RKO (cell line): ENCODE measurements around the gene RNASE11.
"Not testable (repeated sequence)": the region's sequence is repeated elsewhere in the genome, so short reads cannot be mapped to it uniquely, and the experiment has no call there.

Experiments
- DNase-seq: peaks from one replicate; pipeline ENCODE4 v3.0.0-alpha.2; 2016; ENCODE audit warnings: low spot score

Gene RNASE11

DNA sequence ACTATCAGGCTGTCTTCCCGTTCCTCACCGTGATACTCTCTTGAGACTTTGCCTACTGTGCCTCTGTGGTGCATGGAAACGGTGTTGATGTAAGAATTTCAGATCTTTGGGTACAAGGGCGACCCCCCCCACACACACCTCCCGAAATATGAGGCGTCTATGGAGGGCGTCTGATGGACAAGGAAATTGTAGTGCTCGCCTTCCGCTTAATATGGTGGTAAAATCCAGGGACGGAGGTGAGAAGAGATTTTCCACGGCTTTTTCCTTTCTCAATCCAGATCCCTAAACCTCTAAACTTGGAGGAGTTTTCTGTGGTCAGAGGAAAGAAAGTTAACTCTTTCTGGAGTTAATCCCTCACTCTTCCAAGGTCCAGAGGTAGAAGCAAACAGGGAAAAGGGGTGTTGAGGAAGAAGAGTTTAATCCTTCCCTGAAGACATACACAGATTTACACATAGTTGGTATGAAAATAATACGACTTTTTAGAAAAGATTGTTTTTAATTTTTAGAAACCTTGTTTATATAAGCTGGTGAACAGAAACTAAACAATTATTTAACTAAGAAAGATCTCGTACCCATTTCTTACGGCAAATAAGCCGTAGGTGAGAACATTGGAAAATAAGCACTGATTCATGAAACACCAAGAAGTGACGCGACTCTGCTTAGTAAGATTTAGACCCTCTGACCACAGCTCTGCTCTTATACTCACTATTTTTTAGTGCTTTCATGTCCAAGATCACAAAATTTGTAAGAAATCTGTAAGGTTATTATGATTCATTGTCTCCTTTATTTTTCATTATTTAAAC is 26.4 kb upstream of the RNASE11 start:
- peak; percentile 89 for DNase-seq

DNA sequence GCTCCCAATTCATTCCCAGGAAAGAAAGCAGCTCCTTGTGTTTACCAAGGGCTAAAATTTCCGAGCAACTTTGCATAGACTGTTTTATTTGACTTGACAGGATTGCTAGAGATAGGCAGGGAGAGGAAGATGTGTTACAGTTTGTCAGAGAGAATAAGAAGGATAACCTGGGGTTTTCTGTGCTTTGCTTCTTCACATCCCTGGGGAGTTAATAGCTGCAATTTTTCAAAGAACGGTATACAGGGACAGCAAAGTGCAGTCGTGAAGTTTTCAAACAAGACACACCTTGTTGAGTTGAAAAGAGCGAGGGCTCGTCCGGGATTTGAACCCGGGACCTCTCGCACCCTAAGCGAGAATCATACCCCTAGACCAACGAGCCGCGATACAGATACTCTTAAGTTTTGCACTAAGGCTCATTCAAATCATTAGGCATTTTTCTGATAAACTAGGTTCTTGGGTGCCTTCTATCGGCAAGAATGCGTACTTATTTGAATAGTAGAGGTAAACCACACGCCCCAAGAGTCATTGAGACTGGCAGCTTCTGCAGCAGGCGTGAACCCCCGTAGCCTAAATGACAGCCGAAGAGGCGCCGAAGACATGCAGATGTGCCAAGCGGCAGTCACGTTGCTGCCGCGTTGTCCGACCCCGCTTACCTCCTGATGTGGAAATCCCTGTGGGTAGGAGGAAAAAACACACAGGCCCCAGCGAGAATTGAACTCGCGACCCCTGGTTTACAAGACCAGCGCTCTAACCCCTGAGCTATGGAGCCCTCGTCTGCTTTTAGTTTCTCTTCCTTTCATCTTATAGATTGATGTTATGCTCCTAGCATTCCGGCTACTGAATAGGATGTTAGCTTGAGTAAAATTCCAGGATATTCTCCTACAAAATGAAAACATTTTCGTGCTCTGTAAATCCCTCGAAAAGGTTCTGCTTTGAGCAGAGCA is 25.6 kb upstream of the RNASE11 start:
- peak; percentile 98 for DNase-seq

DNA sequence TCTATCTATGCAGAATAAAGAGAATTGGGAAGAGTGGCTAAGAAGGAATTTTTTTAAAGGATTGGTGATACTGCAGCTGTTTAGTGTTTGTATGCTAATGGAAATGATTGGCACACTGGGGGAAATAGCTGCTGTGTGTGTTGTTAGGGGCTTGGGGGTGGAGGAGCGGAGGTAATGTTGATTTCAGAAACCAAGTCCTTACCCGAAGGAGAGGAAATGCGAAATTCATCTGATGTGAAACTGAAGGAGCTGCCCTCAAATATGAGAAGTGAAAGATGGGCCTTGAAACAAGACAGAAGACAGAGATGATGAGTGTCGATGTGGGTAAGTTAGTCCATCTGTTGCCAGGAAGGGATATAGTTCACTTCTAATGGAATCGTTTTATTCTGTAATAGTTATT is 24.6 kb upstream of the RNASE11 start:
- no peak for DNase-seq

DNA sequence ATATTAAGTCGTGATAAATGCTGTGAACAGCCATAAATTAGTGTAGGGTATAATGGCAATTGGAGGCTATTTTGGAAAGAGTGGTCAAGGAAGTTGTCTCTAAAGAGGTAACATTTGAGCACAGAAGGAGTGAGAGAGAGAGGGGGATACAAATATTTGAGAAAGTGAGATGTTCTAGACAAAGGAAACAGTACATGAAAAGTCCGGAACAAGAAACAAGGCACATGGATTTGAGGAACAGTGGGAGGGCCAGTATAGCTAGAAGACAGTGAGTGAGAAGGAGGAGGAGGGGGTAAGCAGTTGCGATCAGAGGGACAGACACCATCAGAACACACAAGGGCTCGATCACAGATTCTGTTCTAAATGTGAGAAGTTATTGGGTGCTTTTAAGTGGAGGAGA is 23.5 kb upstream of the RNASE11 start:
- no peak for DNase-seq

DNA sequence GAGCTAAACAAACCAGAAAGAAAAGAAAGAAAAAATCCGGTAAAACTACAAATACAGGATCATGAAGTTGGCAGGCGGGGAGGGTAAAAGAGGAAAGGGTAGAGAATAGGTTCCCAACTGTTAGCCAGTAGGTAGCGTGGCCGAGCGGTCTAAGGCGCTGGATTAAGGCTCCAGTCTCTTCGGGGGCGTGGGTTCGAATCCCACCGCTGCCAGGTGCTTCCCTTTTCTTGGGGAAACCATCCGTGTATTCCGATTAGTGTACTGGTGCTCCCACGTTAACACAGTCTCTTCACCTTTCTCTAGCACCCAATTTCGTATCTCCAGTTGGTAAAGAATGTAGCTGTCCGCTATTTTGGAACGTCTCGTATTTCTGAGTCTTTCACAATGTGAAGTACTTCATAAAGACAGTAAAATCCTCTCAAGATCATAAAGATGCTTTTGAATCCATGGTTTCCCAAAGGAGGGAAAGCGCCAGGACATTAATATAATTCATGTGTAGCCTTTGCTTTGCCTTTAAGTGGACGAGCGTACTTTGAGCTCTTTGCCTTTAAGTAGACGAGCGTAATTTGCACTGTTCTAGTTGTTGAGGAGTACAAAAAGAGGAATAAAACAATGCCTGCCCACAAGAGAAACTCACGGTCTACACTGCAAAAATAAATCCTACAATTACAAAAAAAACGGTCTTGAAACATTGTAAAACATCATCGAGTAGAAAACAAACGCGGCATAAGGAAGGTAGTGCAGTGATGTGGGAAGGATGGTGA is 22.4 kb upstream of the RNASE11 start:
- peak; percentile 81 for DNase-seq

DNA sequence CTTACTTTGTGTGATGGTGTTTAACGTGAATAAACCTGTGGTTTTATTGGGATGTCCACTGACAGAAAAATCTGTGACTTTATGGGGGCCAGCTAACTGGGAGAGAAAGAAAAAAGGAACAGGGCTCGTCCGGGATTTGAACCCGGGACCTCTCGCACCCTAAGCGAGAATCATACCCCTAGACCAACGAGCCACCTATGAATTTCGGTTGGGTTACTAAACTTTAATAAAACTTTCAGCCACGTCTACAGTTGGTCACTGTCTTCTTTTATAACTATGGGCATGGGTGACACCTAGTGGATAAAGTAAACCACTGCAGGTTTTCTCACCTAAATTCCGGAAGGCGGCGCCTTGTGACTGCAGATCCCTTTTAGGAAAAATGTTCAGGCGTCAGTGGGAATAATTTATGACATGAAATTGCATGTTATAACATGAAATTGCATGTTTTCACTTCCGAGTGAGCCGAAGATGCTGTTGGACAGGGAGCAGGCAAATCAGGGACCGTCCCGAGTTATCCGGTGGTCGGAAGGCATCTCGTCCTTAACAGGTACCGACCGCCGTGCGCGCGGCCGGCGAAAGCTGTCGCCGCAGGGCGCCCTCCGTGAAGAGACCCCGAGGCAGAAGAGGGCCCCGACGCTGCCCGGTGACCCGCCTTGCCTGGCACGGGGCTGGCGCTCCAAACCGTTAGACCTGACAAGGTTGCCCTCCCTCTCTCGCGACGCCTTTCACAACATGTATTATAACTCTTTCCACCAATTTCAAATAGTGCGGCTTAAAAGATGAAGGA is 21.6 kb upstream of the RNASE11 start:
- peak; percentile 95 for DNase-seq

DNA sequence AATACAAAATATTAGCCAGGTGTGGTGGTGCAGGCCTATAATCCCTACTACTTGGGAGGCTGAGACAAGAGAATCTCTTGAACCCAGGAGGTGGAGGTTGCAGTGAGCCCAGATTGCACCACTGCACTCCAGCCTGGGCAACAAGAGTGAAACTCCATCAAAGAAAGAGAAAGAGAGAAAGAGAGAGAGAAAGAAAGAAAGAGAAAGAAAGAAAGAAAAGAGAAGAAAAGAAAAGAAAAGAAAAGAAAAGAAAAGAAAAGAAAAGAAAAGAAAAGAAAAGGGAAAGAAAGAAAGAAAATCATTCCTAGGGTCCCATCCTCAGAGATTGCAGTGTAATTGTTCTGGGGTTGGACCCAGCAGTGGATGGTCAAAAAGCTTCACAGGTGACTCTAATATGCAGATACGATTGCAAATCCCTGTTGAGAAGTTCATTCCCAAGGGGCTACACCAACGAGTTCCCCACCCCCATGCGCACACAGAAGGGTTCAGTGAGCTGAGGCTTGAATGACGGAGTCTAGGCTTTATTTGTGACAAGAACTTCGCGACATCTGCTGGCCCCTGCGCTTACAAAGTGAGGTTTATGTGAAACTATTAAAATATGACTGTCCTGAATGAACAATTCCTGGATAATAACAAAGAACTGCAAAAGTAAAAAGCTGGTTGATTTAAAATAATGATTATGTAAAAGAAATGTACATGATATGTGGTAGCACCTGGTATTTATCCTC is 20.7 kb upstream of the RNASE11 start:
- no peak for DNase-seq

DNA sequence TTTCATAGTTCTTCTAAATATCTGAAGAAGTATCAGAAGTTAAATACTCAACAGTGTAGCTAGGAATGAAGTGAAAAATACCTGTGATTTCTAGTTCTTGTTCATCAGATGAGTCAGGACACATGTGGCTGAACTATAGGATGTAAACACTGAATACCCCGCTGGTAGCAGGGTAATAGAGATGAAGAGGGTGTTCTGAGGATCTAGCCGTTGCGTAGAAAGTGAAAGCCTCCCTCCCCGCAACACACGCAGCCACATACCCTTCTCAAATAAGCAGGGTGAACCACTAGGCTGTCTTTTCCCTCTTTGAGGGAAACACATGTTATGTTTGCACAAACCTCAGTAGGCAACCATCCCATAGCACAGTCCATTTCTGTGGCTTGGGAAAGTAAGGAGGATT is 19.8 kb upstream of the RNASE11 start:
- no peak for DNase-seq

DNA sequence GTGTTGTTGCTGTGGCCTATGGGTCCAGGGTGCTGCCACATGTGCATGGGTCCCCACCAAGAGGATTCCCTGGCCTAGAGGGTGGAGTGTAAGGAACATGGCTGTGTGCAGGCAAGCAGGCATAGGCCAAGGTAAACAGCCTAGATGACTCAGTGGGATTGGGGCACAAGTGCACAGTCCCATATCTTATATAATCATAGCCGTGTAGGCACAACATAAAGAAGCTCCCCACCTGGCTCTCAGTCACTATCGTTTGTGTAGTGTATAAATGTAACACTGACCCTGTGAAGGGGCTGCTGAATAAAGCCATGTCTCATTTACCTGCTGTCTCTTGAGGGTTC is 19.1 kb upstream of the RNASE11 start:
- DNase-seq, result no peak

DNA sequence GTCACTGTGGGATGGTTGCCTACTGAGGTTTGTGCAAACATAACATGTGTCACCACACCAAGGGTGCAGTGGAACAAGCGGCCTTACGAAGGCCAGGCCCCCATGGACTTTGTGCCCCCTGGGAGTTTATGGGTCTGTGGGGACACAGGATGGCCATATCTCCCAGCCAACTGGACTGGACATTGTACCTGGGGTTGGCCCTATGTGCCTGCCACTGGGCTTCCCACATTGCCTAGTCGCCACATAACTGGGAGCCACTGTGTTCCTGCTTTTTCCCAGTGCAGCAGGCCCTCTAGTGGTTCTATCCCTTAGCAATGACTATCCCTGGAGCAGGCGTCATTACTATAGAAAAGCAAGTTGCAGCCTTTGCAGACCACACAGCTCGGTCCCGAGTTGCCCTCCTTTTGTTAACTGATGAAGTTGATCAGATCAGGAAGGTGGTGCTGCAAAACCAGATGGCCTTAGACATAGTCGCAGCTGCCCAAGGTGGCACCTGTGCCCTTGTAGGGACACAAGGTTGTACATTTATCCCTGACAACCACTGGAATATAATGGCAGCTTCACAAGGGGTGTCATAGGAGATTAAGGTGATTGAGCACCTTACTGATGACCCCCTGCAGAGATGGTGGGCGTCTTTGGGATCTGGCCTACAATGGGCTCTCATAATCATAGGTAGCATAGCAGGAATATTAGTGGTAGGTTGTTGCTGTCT is 18.5 kb upstream of the RNASE11 start:
- peak; percentile 51 for DNase-seq

DNA sequence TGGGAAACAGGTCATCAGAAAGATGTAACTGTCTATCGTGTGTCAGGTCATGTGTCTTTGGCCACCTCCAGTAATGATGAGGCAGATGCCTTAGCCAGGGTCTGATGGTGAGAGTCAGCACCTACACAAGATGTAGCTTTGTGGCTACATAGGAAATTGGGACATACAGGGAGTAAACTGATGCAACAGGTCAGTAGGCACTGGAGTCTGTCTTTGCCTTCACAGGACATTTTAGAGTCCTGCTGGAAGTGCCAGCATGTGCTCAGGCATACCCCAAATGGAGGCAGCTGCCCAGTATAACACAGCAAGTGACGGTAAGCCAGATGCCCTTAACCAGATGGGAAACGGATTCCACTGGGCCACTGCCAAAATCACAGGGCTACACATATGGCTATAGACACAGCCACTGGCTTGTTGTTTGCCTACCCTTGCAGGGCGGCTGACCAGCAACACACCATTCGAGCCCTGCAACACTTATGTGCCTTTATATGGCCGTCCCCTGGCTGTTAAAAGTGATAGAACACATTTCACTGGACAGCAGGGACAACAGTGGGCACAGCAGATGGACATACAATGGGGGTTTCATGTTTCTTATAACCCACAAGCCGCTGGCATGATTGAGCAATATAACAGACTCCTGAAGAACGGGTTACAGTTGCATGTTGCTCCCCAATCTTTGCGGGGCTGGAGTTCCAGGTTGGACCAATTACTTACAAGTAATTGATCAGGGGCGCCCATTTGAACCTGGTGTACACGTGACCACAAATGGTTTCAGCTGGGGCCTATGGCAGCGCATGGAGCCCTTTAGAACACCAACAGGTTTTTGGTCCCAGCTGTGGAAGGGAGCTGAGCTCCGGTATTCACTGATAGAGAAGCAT is 16.3 kb upstream of the RNASE11 start:
- no peak for DNase-seq

DNA sequence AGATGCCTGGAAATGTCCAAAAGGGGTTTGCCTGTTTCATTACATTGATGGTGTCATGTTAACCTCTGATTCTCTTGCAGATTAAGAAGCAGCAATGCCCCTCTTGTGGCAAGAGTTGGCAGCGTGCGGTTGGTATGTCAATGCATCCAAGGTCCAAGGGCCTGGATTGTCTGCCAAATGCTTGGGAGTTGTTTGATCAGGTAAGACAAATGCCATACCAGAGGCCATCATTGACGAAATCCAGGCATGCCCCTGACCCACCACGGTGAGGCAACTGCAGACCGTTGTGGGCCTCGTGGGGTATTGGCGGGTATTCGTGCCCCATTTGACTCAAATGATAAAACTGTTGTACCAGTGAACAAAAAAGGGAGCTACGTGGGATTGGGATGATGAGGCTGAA is 14.8 kb upstream of the RNASE11 start:
- DNase-seq, result no peak

DNA sequence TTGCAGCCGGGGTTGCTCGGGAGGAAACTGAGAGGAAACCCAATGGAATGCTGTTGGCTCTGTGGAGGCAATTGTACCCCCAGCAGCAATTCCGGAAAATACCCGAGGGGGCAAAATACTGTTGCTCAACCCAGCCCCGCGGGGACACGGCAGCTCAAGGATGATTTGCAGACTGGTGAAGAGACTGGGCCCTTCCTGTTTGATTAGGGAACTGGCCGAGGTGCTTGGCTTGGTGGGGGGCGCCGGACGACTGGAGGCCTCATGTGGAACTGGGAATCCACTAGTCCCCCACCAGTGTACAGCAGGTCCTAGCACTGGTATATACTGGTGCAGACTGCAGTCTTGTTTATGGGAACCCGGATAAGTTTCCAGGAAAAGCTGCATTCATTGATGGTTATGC is 13.7 kb upstream of the RNASE11 start:
- no peak for DNase-seq

DNA sequence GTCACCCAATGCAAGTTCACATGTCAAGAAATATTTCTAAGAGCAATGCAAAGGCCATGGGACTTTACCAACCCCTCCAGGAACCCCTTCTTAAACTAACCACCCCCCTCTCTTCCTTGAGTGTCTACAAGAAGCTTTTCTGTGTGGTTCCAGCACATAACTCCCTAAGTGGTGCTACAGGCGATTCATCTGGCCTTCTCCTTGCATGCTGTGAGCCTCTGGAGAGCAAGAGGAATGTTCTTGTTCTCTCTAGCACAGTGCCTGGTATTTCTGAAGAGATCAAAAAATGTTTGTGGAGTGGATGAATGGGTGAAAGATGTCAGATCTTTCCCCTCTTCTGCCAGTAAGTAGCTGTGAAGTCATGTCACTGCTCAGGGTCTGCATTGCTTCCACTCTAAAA is 9.3 kb upstream of the RNASE11 start:
- no peak for DNase-seq

DNA sequence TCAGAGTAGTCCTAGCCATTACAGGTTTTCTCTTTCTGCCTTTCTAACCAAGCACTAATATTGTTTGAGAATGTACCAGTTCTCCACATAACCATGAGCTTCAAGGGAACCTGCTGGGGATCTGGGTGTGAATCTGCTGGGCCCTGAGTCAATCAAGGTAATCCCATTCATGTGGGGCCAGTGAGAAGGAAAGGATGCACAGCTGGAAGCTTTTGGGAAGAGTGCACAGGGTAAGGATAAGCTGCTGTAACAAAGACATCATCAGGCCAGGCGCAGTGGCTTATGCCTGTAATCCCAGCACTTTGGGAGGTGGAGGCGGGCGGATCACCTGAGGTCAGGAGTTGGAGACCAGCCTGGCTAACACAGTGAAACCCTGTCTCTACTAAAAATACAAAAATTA is 7.9 kb upstream of the RNASE11 start:
- not testable (repeated sequence) for DNase-seq

DNA sequence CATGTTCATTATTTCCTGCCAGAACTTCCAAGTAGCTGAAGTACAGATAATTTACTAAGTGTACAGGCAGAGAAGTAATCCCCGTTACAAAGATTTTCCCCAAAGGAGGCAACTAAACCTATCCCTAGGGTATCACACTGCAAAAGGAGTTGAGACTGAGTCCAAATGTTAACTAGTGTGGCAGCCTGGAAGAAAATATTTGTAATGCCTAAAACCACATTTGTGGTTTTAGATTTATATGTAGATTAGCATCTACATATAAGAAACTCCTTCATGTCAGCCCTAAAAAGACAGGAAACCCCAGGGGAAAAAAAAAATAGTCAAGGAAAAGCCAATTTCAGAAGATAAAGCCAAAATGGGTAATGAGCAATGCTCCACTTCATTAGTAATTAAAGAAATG is 4.8 kb upstream of the RNASE11 start:
- DNase-seq, result no peak

DNA sequence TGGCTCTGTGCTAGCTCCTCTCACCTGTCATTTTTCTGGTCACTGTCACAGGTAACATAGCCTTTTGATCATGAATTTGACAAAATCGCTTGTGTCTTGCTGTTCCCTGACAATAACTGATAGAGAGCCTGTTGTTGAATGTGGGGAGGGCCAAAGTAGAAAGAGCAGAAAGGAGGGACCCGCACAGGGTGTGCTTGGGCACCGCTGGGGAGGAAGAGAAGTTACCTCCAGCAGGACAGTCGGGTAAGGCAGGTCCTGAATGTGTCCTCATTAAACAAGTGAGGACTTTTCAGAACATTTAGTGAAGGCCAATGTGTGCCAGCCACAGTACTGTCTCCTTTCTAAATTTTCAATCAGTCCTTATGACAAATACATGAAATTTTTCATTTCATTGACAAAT is 3.4 kb upstream of the RNASE11 start, which contains the start of gene RNASE12:
RNASE12 (minus strand) TSS at position 142 of the 400 bp plus-strand sequence. CDS start 653 bp downstream, outside the sequence.
- no peak for DNase-seq

DNA sequence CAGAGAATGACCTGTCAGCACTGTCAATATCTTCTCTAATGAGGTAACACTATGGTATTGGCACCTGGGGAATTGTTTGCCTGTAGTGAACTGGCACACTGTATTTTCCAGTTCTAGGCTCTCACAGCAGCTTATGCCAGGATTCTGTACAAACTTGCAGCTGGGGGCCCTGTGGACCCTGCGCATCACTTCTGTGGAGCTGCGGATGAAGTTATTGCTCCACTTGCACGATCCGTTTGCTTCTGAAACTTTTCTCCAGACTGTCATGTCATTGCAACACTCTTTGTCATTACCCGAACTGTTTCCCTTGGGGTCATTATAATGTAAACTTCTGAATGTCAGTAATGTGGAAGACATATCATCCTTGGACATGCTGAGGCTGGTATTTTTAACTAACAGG is 3.9 kb downstream of the RNASE11 start:
- DNase-seq, result no peak

DNA sequence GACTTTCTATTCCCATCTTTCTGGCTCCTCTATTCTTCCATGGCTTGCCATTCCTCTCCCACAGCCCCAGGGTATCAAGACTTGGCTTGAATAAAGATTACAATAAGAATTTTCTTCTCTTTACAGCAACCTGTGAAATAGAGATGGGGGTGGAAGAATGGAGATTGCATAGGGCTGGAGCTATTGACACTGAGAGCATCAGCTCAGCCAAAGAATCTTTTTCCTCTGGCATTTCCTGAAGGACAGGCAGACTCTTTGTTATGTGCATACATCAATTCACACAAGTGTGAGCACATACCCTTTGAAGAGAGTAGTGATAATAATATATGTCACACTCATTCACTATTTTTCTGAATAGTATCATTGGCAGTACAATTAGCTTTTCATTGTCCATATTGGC is 4.7 kb downstream of the RNASE11 start:
- no peak for DNase-seq
